Measurements from ENCODE around the gene ASTN2.

GRCh38 chr9:116405321-116405720 lies 1009.5 kb downstream of the ASTN2 start:
- TF ChIP-seq CTCF (IDR thresholded peaks at IDR 0.05) (no peak), POLR2A (IDR thresholded peaks at IDR 0.05) (no peak)

All from right lobe of liver (tissue), 4 donors.